ENCODE measurements around the gene AKAP13. TPM values are rescaled to one million over a fixed set of nuclear protein-coding genes. Genes with fewer than 3 reads are reported as not detected.
A peak's percentile ranks its signal among the peaks of the same experiment; 100 is the strongest.

AKAP13 gene
- total RNA-seq, 4 donors from 2014 or later, result 57.3 to 178 (median 81.5) TPM

DNA sequence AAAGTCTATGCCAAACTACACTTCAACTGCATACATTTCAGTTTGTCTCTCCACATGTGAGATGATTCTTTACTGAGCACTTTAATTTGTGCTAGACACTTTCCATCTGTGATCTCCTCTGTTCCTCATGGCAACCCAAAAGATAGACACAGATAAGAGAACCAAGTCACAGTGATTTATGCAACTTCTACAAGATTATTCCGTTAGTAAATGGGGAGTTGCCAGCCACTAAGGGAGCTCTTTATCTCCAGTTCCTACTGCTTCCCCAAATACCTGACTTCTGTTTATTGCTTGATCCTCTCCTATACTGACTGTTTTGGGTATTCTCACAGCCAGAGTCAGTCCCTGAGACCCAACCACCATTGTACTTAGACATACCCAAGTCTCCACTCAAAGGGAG is 24.1 kb upstream of the AKAP13 start:
- no peak for DNase-seq
- Histone ChIP-seq H3K36me3 (no peaks in the 10 kb centered on the region), H3K4me1 (peaks cover 9 to 37% (median 15%) of the 10 kb centered on the region in 3 donors), H3K27ac (peak overlapping the region in 2 of 4 donors; percentile 3 to 9), H3K27me3 (no peaks in the 10 kb centered on the region), H3K9me3 (no peaks in the 10 kb centered on the region), H3K4me3 (no peak overlapping the region)
- TF ChIP-seq POLR2A (IDR thresholded peaks at IDR 0.05), result no peak
- TF ChIP-seq, protein P1, sequence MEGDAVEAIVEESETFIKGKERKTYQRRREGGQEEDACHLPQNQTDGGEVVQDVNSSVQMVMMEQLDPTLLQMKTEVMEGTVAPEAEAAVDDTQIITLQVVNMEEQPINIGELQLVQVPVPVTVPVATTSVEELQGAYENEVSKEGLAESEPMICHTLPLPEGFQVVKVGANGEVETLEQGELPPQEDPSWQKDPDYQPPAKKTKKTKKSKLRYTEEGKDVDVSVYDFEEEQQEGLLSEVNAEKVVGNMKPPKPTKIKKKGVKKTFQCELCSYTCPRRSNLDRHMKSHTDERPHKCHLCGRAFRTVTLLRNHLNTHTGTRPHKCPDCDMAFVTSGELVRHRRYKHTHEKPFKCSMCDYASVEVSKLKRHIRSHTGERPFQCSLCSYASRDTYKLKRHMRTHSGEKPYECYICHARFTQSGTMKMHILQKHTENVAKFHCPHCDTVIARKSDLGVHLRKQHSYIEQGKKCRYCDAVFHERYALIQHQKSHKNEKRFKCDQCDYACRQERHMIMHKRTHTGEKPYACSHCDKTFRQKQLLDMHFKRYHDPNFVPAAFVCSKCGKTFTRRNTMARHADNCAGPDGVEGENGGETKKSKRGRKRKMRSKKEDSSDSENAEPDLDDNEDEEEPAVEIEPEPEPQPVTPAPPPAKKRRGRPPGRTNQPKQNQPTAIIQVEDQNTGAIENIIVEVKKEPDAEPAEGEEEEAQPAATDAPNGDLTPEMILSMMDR (IDR thresholded peaks at IDR 0.05), result no peak
- WGBS, 2 donors, result 43 to 50% methylated on average over 1 of the region's 1 CpG
- intact Hi-C loops (cut with DNase I), result no loop called here

DNA sequence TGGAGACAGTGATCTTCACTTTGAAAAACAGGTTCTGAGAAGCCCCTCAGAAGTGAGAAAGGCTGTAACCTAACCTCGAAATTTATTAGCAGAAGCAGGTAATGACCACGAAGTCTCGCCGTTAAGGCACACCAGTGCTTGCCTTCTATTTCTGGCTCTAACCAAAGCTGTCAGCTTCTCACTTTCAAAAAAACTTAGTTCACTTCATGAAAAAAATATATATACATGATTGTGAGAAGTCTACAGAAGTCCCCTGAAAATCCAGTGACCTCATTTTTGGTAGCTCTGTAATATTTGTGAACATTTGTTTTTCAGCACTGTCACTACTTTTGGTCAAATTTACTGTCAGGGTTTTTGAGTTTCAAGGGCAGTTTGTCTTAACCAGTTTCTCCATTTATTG is 19.1 kb upstream of the AKAP13 start:
- H3K4me3 ChIP-seq, result no peak overlapping the region
- peaks cover 4 to 28% (median 15%) of the 10 kb centered on the region in 3 donors for H3K4me1 ChIP-seq
- WGBS, 2 donors, result 53 to 72% methylated on average over 4 of the region's 4 CpGs
- intact Hi-C loops (cut with DNase I), result no loop called here
- TF ChIP-seq, protein P1 (IDR thresholded peaks at IDR 0.05), result no peak
- TF ChIP-seq POLR2A (IDR thresholded peaks at IDR 0.05), result no peak
- H3K27ac ChIP-seq, result no peak overlapping the region
- no peaks in the 10 kb centered on the region for H3K9me3 ChIP-seq
- H3K36me3 ChIP-seq, result no peaks in the 10 kb centered on the region
- H3K27me3 ChIP-seq, result no peaks in the 10 kb centered on the region
- DNase-seq, result no peak

DNA sequence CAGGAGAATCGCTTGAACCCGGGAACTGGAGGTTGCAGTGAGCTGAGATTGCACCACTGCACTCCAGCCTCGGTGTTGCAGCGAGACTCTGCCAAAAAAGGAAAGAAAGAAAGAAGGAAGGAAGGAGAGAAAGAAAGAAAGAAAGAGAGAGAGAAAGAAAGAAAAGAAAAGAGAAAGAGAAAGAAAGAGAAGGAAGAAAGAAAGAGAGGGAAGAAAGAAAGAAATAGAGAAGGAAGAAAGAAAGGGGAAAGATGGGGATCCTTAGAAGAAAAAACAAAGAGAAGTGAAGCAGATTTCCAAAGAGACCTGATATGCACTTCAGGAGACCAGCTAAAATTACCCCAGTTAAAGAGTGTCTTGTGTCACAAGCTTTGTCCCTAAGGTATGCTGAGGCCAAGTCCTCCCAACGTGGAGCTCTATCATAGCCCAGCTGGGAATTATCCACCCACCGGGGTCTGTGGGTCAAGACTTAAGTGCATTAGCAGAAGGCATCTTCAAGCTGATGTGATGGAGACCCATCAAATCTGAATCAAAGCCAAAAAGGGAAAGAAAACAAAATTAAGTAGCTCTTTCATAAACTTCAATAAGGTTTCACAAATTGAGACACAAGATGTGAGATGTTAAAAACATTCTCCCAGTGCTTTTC is 17.8 kb upstream of the AKAP13 start:
- TF ChIP-seq, protein P1 (IDR thresholded peaks at IDR 0.05), result no peak
- no peak for TF ChIP-seq POLR2A (IDR thresholded peaks at IDR 0.05)
- Histone ChIP-seq H3K4me1 (peaks cover under 1 to 18% (median 12%) of the 10 kb centered on the region in 3 donors), H3K9me3 (no peaks in the 10 kb centered on the region), H3K27ac (no peak overlapping the region), H3K27me3 (no peaks in the 10 kb centered on the region), H3K4me3 (no peak overlapping the region), H3K36me3 (no peaks in the 10 kb centered on the region)
- 77 to 88% methylated on average over 6 of the region's 6 CpGs for WGBS, 2 donors
- intact Hi-C loops (cut with DNase I), result no loop called here
- DNase-seq, result no peak

DNA sequence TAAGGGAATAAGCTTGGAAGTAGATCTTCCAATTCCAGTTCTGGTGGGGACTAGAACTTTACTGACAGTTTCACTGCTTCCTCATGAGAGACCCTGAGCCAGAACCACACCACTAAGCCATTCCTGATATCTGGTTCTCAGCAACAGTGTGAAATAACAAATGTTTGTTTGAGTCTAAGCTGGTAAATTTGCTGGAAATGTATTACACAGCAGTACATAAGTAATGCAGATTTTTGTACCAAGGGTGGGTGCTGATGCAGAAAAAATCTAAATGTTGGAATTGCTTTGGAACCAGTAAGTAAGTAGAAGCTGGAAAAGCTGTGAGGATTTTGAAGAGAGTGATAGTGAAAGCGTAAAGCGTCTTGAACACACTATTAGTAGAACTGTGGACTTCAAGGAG is 14.4 kb upstream of the AKAP13 start:
- no peak for TF ChIP-seq POLR2A (IDR thresholded peaks at IDR 0.05)
- TF ChIP-seq, protein P1 (IDR thresholded peaks at IDR 0.05), result no peak
- 93 to 96% methylated on average over 2 of the region's 2 CpGs for WGBS, 2 donors
- no peaks in the 10 kb centered on the region for H3K9me3 ChIP-seq
- no peak overlapping the region for H3K27ac ChIP-seq
- no peaks in the 10 kb centered on the region for H3K27me3 ChIP-seq
- H3K4me3 ChIP-seq, result no peak overlapping the region
- no peaks in the 10 kb centered on the region for H3K4me1 ChIP-seq
- no peak for DNase-seq
- intact Hi-C loops (cut with DNase I), result no loop called here
- H3K36me3 ChIP-seq, result no peaks in the 10 kb centered on the region

DNA sequence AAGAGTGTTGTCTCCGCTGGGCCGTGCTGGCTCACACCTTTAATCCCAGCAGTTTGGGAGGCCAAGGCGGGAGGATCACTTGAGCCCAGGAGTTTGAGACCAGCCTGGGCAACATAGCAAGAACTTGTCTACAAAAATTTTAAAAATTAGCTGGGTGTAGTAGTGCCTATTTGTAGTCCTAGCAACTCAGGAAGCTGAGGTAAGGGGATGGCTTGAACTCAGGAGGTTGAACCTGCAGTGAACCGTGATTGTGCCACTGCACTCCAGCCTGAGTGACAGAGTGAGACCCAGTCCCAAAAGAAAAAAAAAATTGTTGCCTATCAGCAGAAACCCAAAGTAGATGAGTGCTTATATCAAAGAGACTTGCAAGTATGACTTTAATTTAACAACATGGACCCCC is 12.7 kb upstream of the AKAP13 start:
- TF ChIP-seq POLR2A (IDR thresholded peaks at IDR 0.05), result no peak
- TF ChIP-seq, protein P1 (IDR thresholded peaks at IDR 0.05), result no peak
- intact Hi-C loops (cut with DNase I), result no loop called here
- no peaks in the 10 kb centered on the region for H3K27me3 ChIP-seq
- no peaks in the 10 kb centered on the region for H3K4me1 ChIP-seq
- no peak overlapping the region for H3K27ac ChIP-seq
- DNase-seq, result no peak
- H3K4me3 ChIP-seq, result no peak overlapping the region
- no peaks in the 10 kb centered on the region for H3K9me3 ChIP-seq
- H3K36me3 ChIP-seq, result no peaks in the 10 kb centered on the region
- 88 to 92% methylated on average over 4 of the region's 4 CpGs for WGBS, 2 donors

Measured in esophagus squamous epithelium (tissue), 5 donors.